Measurements from ENCODE around the gene RPS6KA2. TPM values are rescaled to one million over a fixed set of nuclear protein-coding genes. Genes with fewer than 3 reads are reported as not detected.
A peak's percentile ranks its signal among the peaks of the same experiment; 100 is the strongest.

Gene RPS6KA2
- total and polyA plus RNA-seq, 9 donors, result 24.4 to 75.5 (median 48.1) TPM

DNA sequence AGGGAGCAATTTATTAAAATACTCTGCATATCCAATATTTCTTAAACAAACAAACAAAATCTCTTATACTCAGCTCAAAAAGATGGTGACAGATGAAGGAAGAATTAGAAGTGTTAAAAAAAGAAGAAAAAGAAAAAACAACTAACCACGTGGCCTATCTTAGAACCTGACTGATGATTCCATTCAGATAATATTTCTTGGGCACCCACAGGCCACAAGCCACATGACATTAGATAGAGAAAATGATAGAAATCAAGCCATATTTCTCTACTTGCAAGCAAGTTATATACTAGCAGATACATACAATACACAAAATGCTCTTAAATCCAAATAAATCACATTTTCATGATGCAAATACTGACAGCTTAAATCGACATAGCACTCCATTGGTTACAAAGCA, 26.1 kb downstream of the RPS6KA2 start:
- no peaks in the 10 kb centered on the region for H3K9me3 ChIP-seq
- TF ChIP-seq, protein P1, sequence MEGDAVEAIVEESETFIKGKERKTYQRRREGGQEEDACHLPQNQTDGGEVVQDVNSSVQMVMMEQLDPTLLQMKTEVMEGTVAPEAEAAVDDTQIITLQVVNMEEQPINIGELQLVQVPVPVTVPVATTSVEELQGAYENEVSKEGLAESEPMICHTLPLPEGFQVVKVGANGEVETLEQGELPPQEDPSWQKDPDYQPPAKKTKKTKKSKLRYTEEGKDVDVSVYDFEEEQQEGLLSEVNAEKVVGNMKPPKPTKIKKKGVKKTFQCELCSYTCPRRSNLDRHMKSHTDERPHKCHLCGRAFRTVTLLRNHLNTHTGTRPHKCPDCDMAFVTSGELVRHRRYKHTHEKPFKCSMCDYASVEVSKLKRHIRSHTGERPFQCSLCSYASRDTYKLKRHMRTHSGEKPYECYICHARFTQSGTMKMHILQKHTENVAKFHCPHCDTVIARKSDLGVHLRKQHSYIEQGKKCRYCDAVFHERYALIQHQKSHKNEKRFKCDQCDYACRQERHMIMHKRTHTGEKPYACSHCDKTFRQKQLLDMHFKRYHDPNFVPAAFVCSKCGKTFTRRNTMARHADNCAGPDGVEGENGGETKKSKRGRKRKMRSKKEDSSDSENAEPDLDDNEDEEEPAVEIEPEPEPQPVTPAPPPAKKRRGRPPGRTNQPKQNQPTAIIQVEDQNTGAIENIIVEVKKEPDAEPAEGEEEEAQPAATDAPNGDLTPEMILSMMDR (IDR thresholded peaks at IDR 0.05), result no peak
- TF ChIP-seq EP300 (IDR thresholded peaks at IDR 0.05), result no peak
- TF ChIP-seq POLR2A (IDR thresholded peaks at IDR 0.05), result no peak
- no peaks in the 10 kb centered on the region for H3K4me1 ChIP-seq (ENCODE audit: insufficient read depth)
- no peak overlapping the region for H3K4me3 ChIP-seq
- DNase-seq, result no peak
- H3K27ac ChIP-seq, result no peak overlapping the region
- H3K27me3 ChIP-seq, result no peaks in the 10 kb centered on the region
- intact Hi-C loops (cut with DNase I), result no loop called here
- 76 to 82% (median 79%) methylated on average over 2 of the region's 2 CpGs for WGBS, 3 donors
- H3K36me3 ChIP-seq, result no peaks in the 10 kb centered on the region

DNA sequence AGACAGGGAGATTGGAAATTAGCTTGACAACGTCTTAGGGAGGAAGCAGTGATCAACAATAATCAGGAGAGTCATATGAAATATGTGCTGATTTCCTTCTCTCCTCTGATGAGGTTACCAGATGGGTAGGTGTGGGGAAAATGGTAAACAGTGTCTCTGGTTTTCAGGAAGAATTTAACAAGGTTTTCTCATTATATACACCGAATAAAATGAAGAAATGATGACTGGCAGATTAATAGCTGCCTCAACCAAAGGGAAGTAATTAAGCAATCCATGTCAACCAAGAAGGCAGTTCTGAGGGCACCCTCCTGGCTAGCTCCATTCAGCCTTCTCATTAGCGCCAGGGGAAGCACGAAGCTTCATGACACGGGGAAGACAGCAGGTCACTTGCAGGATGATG, 27.8 kb downstream of the RPS6KA2 start:
- peak in 1 of 5 donors; percentile 5 for DNase-seq
- Histone ChIP-seq H3K4me3 (no peak overlapping the region), H3K27me3 (no peaks in the 10 kb centered on the region), H3K9me3 (no peaks in the 10 kb centered on the region), H3K36me3 (no peaks in the 10 kb centered on the region), H3K27ac (peak overlapping the region; percentile 63 to 74), H3K4me1 (ENCODE audit: insufficient read depth) (no peaks in the 10 kb centered on the region)
- TF ChIP-seq, protein P1 (IDR thresholded peaks at IDR 0.05), result no peak
- no peak for TF ChIP-seq POLR2A (IDR thresholded peaks at IDR 0.05)
- no peak for TF ChIP-seq EP300 (IDR thresholded peaks at IDR 0.05)
- 84 to 92% (median 90%) methylated on average over 5 of the region's 5 CpGs for WGBS, 3 donors
- intact Hi-C loops (cut with DNase I), result no loop called here

DNA sequence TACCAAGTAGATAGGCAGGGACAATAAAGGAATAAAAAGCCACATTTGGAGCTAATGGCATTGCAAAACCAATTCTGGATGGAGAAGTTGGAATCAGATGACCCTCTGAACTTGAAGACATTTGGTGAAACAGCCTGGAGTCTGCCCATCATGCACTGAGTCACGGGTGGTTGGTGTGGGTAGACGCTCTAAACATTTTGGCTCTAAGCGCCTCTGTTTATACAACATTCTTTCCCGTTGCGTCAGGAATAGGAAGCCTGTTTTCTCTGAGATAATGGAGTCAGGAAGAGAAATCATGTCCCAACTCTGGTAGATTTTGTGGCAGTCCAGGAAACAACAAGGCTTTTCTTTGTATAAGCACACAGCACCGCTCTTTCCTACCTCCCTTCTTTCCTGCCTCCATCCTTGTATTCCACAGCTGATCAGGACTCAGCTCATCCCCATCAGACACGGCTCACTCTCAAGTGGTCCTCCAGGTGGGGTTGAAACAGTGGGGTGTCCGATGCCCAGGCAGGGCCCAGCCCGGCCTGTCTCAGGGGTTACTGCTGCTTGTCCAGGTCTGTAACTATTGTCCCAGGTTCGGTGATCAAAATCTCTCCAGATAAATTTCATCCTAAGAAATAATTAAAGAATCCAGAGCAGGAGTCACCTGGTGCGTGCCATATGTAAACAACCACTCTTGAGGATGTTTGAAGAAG, 28.5 kb downstream of the RPS6KA2 start:
- Histone ChIP-seq H3K27me3 (no peaks in the 10 kb centered on the region), H3K36me3 (no peaks in the 10 kb centered on the region), H3K4me1 (ENCODE audit: insufficient read depth) (no peaks in the 10 kb centered on the region), H3K9me3 (no peaks in the 10 kb centered on the region), H3K27ac (peak overlapping the region; percentile 63 to 74), H3K4me3 (no peak overlapping the region)
- peak in 2 of 5 donors; percentile 58 to 65 for DNase-seq
- intact Hi-C loops (cut with DNase I), result no loop called here
- WGBS, 3 donors, result 44 to 50% (median 45%) methylated on average over 11 of the region's 11 CpGs
- TF ChIP-seq, protein P1 (IDR thresholded peaks at IDR 0.05), result peak in 1 of 3 donors; percentile 9
- no peak for TF ChIP-seq POLR2A (IDR thresholded peaks at IDR 0.05)

DNA sequence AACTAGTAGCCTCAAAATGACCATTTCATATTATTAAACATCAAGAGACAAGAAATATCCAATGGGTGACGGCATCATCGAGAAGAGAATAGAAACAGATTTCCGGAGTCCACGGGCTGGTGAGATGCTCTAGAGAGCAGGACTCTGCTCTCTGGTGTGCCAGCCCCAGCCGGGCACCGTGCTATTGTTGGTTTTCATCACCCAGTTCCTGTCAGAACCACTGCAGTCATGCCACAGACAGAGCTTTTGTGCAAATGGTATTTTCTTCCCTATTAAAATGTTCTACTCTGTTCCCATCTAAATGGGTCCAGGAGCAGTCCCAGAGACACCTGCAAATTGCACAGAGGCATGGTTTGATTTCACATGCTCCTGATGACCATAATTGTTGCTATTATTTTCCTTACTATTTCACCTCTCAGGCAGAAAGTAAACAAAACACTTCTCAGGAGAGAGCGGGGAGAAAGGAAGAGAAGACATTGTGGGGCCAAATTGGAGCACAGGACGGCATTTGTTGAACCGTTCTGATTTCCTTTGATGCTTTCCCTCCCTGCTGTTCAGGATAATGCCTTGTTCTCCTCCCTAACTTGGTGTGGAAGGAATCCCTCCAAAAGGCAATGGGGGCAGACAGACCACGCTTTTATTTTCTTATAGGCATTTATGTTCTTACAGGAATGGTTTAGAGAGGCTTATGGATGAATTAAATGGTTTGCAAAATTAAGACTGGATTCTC, 29.2 kb downstream of the RPS6KA2 start:
- Histone ChIP-seq H3K27ac (peak overlapping the region in 1 of 2 donors; percentile 74), H3K27me3 (no peaks in the 10 kb centered on the region), H3K4me3 (no peak overlapping the region), H3K4me1 (ENCODE audit: insufficient read depth) (no peaks in the 10 kb centered on the region), H3K9me3 (no peaks in the 10 kb centered on the region), H3K36me3 (no peaks in the 10 kb centered on the region)
- no peak for DNase-seq
- TF ChIP-seq EP300 (IDR thresholded peaks at IDR 0.05) (no peak), POLR2A (IDR thresholded peaks at IDR 0.05) (no peak)
- TF ChIP-seq, protein P1 (IDR thresholded peaks at IDR 0.05), result no peak
- intact Hi-C loops (cut with DNase I), result no loop called here
- 79 to 88% (median 85%) methylated on average over 10 of the region's 10 CpGs for WGBS, 3 donors
